HG02610 (cell line): Measurements from ENCODE around the gene TAF1C.
A peak's percentile ranks its signal among the peaks of the same experiment; 100 is the strongest.
"Not testable (repeated sequence)": the region's sequence is repeated elsewhere in the genome, so short reads cannot be mapped to it uniquely, and the experiment has no call there.

Experiments used
- ATAC-seq: cut with Tn5 transposase; IDR thresholded peaks from one replicate; pipeline ENCODE4 v1.9.1; 2021; ENCODE audit warnings: mild to moderate bottlenecking, moderate library complexity; ENCODE audit not compliant: unreplicated experiment

The TAF1C gene, protein sequence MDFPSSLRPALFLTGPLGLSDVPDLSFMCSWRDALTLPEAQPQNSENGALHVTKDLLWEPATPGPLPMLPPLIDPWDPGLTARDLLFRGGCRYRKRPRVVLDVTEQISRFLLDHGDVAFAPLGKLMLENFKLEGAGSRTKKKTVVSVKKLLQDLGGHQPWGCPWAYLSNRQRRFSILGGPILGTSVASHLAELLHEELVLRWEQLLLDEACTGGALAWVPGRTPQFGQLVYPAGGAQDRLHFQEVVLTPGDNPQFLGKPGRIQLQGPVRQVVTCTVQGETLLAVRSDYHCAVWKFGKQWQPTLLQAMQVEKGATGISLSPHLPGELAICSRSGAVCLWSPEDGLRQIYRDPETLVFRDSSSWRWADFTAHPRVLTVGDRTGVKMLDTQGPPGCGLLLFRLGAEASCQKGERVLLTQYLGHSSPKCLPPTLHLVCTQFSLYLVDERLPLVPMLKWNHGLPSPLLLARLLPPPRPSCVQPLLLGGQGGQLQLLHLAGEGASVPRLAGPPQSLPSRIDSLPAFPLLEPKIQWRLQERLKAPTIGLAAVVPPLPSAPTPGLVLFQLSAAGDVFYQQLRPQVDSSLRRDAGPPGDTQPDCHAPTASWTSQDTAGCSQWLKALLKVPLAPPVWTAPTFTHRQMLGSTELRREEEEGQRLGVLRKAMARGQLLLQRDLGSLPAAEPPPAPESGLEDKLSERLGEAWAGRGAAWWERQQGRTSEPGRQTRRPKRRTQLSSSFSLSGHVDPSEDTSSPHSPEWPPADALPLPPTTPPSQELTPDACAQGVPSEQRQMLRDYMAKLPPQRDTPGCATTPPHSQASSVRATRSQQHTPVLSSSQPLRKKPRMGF

GRCh38 chr16:84186685-84187437, at the start of gene TAF1C:
Gene TAF1C (minus strand): TSS chr16:84187057. CDS start chr16:84184988, 2,069 bp downstream.
- peak; percentile 95 for ATAC-seq

DNA sequence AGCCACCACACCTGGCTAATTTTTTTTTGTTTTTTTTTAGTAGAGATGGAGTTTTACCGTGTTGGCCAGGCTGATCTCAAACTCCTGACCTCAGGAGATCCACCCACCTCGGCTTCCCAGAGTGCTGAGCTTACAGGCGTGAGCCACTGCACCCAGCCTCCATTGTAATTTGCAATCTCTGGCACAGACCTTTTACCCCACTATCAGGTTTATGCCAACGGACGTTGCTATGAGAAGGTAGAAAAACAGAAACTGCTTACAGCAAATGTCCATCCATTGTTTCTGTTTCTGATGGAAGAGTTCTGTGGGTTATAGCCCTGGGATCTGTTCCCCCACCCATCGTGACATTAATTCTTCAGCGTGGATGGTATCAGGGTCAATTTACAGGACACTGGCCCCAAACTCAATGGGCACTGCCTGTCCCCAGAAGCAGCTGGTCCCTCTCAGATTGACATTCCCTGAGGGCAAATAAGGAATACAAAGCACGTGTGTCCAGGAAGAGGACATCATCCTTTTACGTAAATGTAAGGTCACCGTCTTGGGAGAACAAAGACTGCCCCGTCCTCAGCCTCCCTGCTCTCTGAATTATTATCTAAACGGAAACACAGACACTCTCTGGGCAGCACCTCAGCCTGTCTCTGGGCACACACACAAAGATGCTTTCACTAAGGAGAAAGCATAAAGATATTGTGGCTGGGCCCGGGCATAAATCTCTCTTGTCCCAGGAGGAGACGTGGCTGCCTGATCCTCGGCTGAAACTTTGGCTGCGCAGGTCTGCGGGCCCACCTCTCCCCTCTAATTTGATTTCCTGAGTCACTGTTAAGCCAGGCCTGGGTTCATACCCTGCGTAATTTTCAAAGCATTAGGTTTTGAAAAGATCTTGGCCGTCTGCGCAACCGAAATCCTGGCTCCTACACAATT, 47.7 kb upstream of the TAF1C start:
- no peak for ATAC-seq

DNA sequence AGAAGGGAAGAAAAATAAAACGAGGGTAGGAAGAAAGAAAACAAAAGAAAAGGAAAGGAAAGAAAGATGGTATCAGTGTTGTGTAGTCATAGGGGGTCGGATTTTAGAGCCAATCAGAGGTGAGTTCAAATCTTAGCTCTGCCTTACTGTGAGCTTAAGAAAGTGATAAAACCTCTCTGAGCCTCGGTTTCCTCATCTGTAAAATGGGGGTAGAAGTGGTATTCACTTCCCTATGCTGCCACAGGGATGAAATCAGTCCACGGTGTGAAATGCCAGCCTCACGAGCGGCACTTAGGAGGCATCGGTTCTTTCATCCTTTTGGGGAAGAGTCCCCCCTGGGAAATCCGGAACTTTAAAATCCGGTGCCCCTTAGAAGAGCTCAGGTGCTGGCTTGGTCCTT, 46.9 kb upstream of the TAF1C start:
- no peak for ATAC-seq

DNA sequence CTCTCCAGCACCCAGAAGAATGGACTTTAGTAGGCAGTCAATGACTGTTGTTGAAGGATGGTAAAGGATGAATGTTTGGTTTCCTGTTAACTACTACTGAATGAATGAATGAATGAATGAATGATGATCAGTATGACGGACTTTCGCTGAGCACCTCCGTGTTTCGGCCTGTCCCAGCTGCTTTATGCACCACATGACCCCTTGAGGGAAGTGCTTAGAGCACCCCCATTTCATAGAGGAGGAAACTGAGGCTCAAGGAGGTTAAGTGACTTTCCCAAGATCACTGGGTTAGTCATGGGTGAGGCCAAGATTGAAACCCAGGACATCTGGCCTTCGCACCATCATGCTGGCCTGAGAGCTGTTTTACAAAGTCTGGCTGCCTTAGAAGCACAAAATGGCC, 46.1 kb upstream of the TAF1C start:
- no peak for ATAC-seq

DNA sequence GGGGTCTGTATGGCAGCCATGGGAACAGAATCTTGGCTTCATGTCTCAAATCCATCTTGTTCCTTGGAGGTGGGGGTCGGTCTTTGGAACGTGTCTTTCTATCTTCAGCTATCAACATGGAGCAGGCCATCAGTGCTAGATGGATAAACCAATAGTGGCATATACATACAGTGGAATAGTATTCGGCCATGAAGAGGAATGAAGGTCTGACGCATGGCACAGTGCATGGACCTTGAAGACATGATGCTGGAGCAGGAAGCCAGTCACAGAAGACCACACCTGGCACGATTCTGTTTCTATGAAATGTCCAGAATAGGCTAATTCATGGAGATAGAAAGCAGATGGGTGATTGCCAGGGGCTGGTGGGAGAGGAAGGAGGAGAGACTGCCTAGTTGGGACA, 45.2 kb upstream of the TAF1C start:
- no peak for ATAC-seq

DNA sequence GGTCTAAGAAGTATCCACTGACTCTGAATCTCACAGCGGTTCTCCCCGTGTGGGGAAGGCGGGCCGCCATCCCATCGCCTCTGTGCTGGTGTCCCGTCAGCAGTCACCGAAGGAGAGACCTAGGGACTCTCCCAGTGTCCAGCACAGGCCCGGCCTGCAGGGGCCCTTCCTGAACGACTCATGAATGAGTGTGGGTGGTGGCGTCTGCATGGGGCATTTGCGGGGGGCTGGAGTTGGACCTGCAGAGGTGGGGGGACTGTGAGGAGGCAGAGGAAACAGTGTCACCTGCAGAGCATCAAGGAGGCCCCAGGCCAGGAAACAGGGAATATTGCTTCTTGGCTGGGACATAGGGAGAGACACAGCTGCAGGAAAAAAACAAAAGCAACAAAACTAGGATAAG, 42.6 kb upstream of the TAF1C start:
- no peak for ATAC-seq

- no peak for ATAC-seq
Measured at GRCh38 chr16:84228256-84228838, 41.5 kb upstream of the TAF1C start.

DNA sequence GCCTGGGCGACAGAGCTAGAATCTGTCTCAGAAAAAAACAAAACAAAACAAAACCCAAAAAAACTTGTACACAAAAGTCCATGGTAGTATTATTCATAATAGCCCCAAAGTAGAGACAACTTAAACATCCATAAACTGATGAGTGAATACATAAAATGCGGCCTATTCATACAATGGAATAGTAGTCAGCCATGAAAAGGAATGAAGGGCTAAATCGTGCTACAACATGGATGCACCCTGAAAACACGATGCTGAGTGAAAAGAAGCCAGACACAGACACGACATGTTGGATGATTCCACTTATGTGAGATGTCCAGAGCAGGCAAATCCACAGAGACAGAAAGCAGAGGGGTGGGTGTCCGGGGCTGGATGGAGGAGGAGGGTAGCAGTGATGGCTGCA, 40.7 kb upstream of the TAF1C start:
- no peak for ATAC-seq

DNA sequence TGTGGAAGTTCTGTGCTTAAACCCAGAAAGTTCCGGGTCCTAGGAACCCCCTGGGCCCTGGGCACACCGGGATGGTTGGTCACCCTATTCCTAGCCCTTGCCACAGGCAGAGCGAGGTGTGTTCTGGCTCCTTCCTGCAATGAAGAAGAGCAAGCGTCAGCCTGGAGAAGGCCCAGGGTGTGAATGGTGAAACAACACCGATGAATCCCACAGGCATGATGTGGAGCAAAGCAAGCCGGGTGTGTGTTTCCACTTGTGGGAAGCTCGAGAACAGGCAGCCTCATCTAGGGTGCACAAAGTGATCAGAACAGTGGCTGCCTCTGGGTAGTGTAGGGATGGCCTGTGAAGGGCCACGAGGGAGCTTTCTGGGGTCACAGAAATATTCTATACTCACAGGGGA, 39.2 kb upstream of the TAF1C start:
- no peak for ATAC-seq

GRCh38 chr16:84225571-84225970, 38.7 kb upstream of the TAF1C start:
- no peak for ATAC-seq

GRCh38 chr16:84225126-84225525, 38.3 kb upstream of the TAF1C start:
- no peak for ATAC-seq

- no peak for ATAC-seq
Measured at GRCh38 chr16:84224554-84224953, 37.7 kb upstream of the TAF1C start.

- ATAC-seq, result no peak
Measured at GRCh38 chr16:84223456-84223855, 36.6 kb upstream of the TAF1C start.

- ATAC-seq, result no peak
Measured at GRCh38 chr16:84220851-84221250, 34.0 kb upstream of the TAF1C start.

DNA sequence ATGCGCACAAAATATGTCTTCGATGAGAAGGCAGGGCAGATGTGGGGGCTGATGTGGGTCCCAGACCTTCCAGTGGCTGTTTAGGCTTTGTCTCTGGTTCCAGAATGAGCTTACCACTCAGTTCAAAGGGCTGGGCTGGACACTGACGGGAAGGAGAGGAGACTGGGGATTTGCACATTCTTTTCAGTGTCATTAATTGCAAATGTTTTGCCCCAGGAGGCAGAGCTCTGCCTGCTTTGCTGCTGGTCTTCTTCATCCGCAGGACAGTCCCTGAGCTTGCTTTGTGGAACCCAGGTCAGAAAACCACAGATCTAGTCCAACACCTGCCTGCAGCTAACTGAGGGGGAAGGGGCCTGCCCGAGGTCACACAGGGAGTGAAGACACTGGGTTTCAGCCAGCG, 32.1 kb upstream of the TAF1C start:
- no peak for ATAC-seq

GRCh38 chr16:84218176-84218823, 31.4 kb upstream of the TAF1C start:
- no peak for ATAC-seq

DNA sequence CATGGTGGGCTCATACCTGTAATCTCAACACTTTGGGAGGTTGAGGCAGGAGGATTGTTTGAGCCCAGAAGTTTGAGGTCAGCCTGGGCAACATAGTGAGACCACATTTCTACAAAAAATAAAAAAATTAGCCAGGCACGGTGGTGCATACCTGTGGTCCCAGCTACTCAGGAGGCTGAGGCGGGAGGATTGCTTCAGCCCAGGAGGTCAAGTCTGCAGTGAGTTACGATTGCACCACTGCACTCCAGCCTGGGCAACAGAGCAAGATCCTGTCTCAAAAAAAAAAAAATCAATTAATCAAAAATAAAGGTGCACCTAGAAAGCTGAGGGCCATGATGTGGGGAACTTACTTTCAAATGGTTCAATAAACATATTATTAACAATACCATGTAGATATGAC, 29.3 kb upstream of the TAF1C start:
- not testable (repeated sequence) for ATAC-seq

- ATAC-seq, result no peak
Measured at GRCh38 chr16:84215531-84215930, 28.7 kb upstream of the TAF1C start.

- no peak for ATAC-seq
Measured at GRCh38 chr16:84214451-84215066, 27.7 kb upstream of the TAF1C start.
